H1 (cell line): ENCODE data around the gene PSKH1. TPM values are rescaled to one million over a fixed set of nuclear protein-coding genes. Genes with fewer than 3 reads are reported as not detected.

ENCODE experiments used
- CTCF ChIA-PET: fragments of 300-600 bp; sonication (Branson Sonifier 250); formaldehyde crosslinking; loops from one replicate; lab custom pipeline; 2021; ENCODE audit not compliant: partially characterized antibody; lab: Charles Lee
- POLR2A ChIA-PET: fragments of 300-600 bp; sonication (Branson Sonifier 250); formaldehyde crosslinking; loops from one replicate; lab custom pipeline; 2021; ENCODE audit warnings: inconsistent platforms; ENCODE audit not compliant: partially characterized antibody; lab: Charles Lee
- DNase-seq, 2 experiments: peaks; one replicate each; pipeline versions ENCODE4 v3.0.0 to v3.0.0-alpha.2; 2010 to 2022; ENCODE audit warnings: low spot score in 2 of 2, low read depth in 1 of 2, mixed read lengths in 1 of 2
- FAIRE-seq: peaks from 2 replicates; lab custom pipeline; 2011; peaks lifted over from hg19 to GRCh38; lab: Jason Lieb, UNC
- H2AFZ ChIP-seq: 2 replicates; pipeline ENCODE4 v1.8.1; 2012; ENCODE audit warnings: low read length, inconsistent platforms
- H2AK5ac ChIP-seq: 2 replicates; pipeline ENCODE4 v1.6.1; 2013; ENCODE audit warnings: low read depth, low read length
- H2BK120ac ChIP-seq: replicated peaks from 2 replicates; pipeline ENCODE3; 2013; ENCODE audit warnings: low read depth, low read length, inconsistent platforms
- H2BK12ac ChIP-seq: 2 replicates; pipeline ENCODE4 v1.6.1; 2013; ENCODE audit warnings: low read depth, low read length
- H2BK15ac ChIP-seq: 2 replicates; pipeline ENCODE4 v1.6.1; 2013; ENCODE audit warnings: low read length
- H2BK20ac ChIP-seq: 2 replicates; pipeline ENCODE4 v1.6.1; 2013; ENCODE audit warnings: low read length
- H2BK5ac ChIP-seq: 2 replicates; pipeline ENCODE4 v1.6.1; 2013; ENCODE audit warnings: low read depth, low read length
- H3K14ac ChIP-seq: 2 replicates; pipeline ENCODE4 v1.6.1; 2013; ENCODE audit warnings: inconsistent platforms; ENCODE audit not compliant: insufficient read length
- H3K18ac ChIP-seq: 2 replicates; pipeline ENCODE4 v1.6.1; 2013; ENCODE audit warnings: low read length; ENCODE audit errors: extremely low read depth
- H3K23ac ChIP-seq: 2 replicates; pipeline ENCODE4 v1.6.1; 2013; ENCODE audit warnings: inconsistent platforms; ENCODE audit not compliant: insufficient read length
- H3K23me2 ChIP-seq: 2 replicates; pipeline ENCODE4 v1.6.1; 2013; ENCODE audit warnings: low read depth, low read length
- H3K27ac ChIP-seq: 2 replicates; pipeline ENCODE4 v1.6.1; 2011; ENCODE audit warnings: low read depth, low read length, inconsistent platforms
- H3K27me3 ChIP-seq, 4 experiments: replicated peaks in 1 of 4; 1 replicate in 1 of 4; 2 replicates in 3 of 4; pipeline versions ENCODE4 v1.6.1 to v1.8.1; 2011 to 2013; ENCODE audit warnings: low read length in 3 of 4, mild to moderate bottlenecking in 3 of 4, inconsistent platforms in 2 of 4, mixed read lengths in 2 of 4, moderate library complexity in 1 of 4; ENCODE audit not compliant: control insufficient read depth in 3 of 4, insufficient read depth in 3 of 4; ENCODE audit errors: extremely low read depth in 1 of 4
- H3K36me3 ChIP-seq, 4 experiments: 2 replicates each; pipeline versions ENCODE4 v1.6.1 to v1.8.1; 2011 to 2013; ENCODE audit warnings: mild to moderate bottlenecking in 4 of 4, low read length in 3 of 4, moderate library complexity in 2 of 4, control low read depth in 1 of 4, inconsistent platforms in 1 of 4; ENCODE audit not compliant: insufficient read depth in 4 of 4, control insufficient read depth in 2 of 4
- H3K4ac ChIP-seq: replicated peaks from 2 replicates; pipeline ENCODE3; 2013; ENCODE audit warnings: low read length, low read depth, mixed read lengths, inconsistent platforms; ENCODE audit not compliant: insufficient read length
- H3K4me1 ChIP-seq, 4 experiments: replicated peaks in 1 of 4; 1 replicate in 1 of 4; 2 replicates in 3 of 4; pipeline versions ENCODE4 v1.6.1 to v1.8.1; 2011 to 2013; ENCODE audit warnings: low read length in 3 of 4, inconsistent platforms in 2 of 4, mixed read lengths in 1 of 4; ENCODE audit not compliant: insufficient read depth in 4 of 4, control insufficient read depth in 3 of 4
- H3K4me2 ChIP-seq, 2 experiments: 2 replicates each; pipeline versions ENCODE4 v1.6.1 to v1.8.1; 2011 to 2013; ENCODE audit warnings: low read depth in 2 of 2, low read length in 2 of 2, control low read depth in 1 of 2, inconsistent platforms in 1 of 2, mild to moderate bottlenecking in 1 of 2; ENCODE audit not compliant: insufficient read depth in 1 of 2
- H3K4me3 ChIP-seq, 4 experiments: fragments of 200-600, 300-600 bp in 1 of 4; sonication (generic), shearing (Covaris generic), sonication (Bioruptor Twin) in 1 of 4; 2 replicates each; pipeline versions ENCODE4 v1.5.1 to v1.8.1; 2011 to 2016; ENCODE audit warnings: low read length in 4 of 4, low read depth in 3 of 4, control low read depth in 2 of 4, inconsistent platforms in 2 of 4, mild to moderate bottlenecking in 2 of 4, mixed read lengths in 1 of 4, moderate library complexity in 1 of 4; ENCODE audit not compliant: insufficient read depth in 2 of 4; ENCODE audit errors: extremely low read depth in 1 of 4
- H3K56ac ChIP-seq: replicated peaks from 2 replicates; pipeline ENCODE3; 2013; ENCODE audit warnings: low read depth, mild to moderate bottlenecking, mixed read lengths, low read length, inconsistent platforms; ENCODE audit not compliant: insufficient read length
- H3K79me1 ChIP-seq: 2 replicates; pipeline ENCODE4 v1.6.1; 2013; ENCODE audit warnings: low read depth, low read length, control low read depth
- H3K79me2 ChIP-seq, 2 experiments: 2 replicates each; pipeline versions ENCODE4 v1.6.1 to v1.8.1; 2012 to 2013; ENCODE audit warnings: low read length in 2 of 2, mild to moderate bottlenecking in 2 of 2, inconsistent platforms in 1 of 2; ENCODE audit not compliant: insufficient read depth in 2 of 2, control insufficient read depth in 1 of 2
- H3K9ac ChIP-seq, 4 experiments: replicated peaks in 1 of 4; 1 replicate in 1 of 4; 2 replicates in 3 of 4; pipeline versions ENCODE4 v1.6.1 to v1.8.1; 2011 to 2013; ENCODE audit warnings: low read depth in 3 of 4, low read length in 3 of 4, control low read depth in 2 of 4, mild to moderate bottlenecking in 2 of 4, moderate library complexity in 2 of 4, inconsistent platforms in 1 of 4; ENCODE audit errors: extremely low read depth in 1 of 4
- H3K9me3 ChIP-seq, 2 experiments: 2 replicates each; pipeline versions ENCODE4 v1.6.1 to v1.8.1; 2012 to 2013; ENCODE audit warnings: mild to moderate bottlenecking in 2 of 2, moderate library complexity in 2 of 2, control low read depth in 1 of 2, inconsistent platforms in 1 of 2, low read depth in 1 of 2, low read length in 1 of 2, mixed read lengths in 1 of 2; ENCODE audit not compliant: insufficient read depth in 2 of 2
- H4K20me1 ChIP-seq, 2 experiments: replicated peaks in 1 of 2; 2 replicates each; pipeline versions ENCODE3 to v1.8.1; 2011 to 2013; ENCODE audit warnings: inconsistent platforms in 2 of 2, low read length in 2 of 2, mild to moderate bottlenecking in 1 of 2; ENCODE audit not compliant: insufficient read depth in 2 of 2, control insufficient read depth in 1 of 2
- H4K5ac ChIP-seq: 2 replicates; pipeline ENCODE4 v1.6.1; 2013; ENCODE audit warnings: low read length, low read depth, mixed read lengths, inconsistent platforms; ENCODE audit not compliant: insufficient read length
- H4K8ac ChIP-seq: 2 replicates; pipeline ENCODE4 v1.8.0; 2013; ENCODE audit warnings: mild to moderate bottlenecking, moderate library complexity, low read length, inconsistent platforms; ENCODE audit not compliant: insufficient read depth; ENCODE audit errors: extremely low read depth
- H4K91ac ChIP-seq: replicated peaks from 2 replicates; pipeline ENCODE3; 2013; ENCODE audit warnings: low read length, mixed read lengths, inconsistent platforms; ENCODE audit not compliant: insufficient read length
- BACH1 ChIP-seq: IDR thresholded peaks from 2 replicates; pipeline ENCODE4 v1.6.1; 2012; ENCODE audit warnings: low read length, improper control_type of control experiment
- EGR1 ChIP-seq: IDR thresholded peaks from 2 replicates; pipeline ENCODE4 v1.6.1; 2011; ENCODE audit warnings: low read depth, low read length, borderline replicate concordance
- EP300 ChIP-seq, 2 experiments: IDR thresholded peaks; 1 replicate in 1 of 2; 2 replicates in 1 of 2; pipeline ENCODE4 v1.6.1; 2011 to 2012; ENCODE audit warnings: low read depth in 2 of 2, low read length in 2 of 2, mild to moderate bottlenecking in 2 of 2, borderline replicate concordance in 1 of 2, inconsistent platforms in 1 of 2, moderate library complexity in 1 of 2
- HDAC2 ChIP-seq, 2 experiments: fragments of 300-600 bp in 1 of 2; sonication (generic) in 1 of 2; IDR thresholded peaks; 2 replicates each; pipeline ENCODE4 v1.6.1; 2011 to 2012; ENCODE audit warnings: low read depth in 2 of 2, low read length in 2 of 2, mild to moderate bottlenecking in 2 of 2, moderate library complexity in 2 of 2, borderline replicate concordance in 1 of 2, inconsistent platforms in 1 of 2
- HDAC6 ChIP-seq: IDR thresholded peaks from one replicate; pipeline ENCODE4 v1.7.1; 2012; ENCODE audit warnings: low read depth, mild to moderate bottlenecking, inconsistent platforms, low read length, moderate library complexity
- NRF1 ChIP-seq: IDR thresholded peaks from 2 replicates; pipeline ENCODE4 v1.6.1; 2011; ENCODE audit warnings: mild to moderate bottlenecking, low read depth, low read length, improper control_type of control experiment
- POLR2AphosphoS5 ChIP-seq: IDR thresholded peaks from 2 replicates; pipeline ENCODE4 v1.6.1; 2011; ENCODE audit warnings: low read depth, low read length
- RXRA ChIP-seq: IDR thresholded peaks from 2 replicates; pipeline ENCODE4 v1.6.1; 2011; ENCODE audit warnings: low read depth, mild to moderate bottlenecking, low read length, moderate library complexity; ENCODE audit not compliant: insufficient read depth
- SIN3A ChIP-seq, 2 experiments: IDR thresholded peaks in 1 of 2; conservative IDR thresholded peaks in 1 of 2; 2 replicates each; pipeline ENCODE4 v1.6.1; 2011 to 2012; ENCODE audit warnings: low read length in 2 of 2, improper control_type of control experiment in 1 of 2, low read depth in 1 of 2, mild to moderate bottlenecking in 1 of 2
- SP4 ChIP-seq: IDR thresholded peaks from 2 replicates; pipeline ENCODE4 v1.6.1; 2012; ENCODE audit warnings: low read length, inconsistent platforms
- SUZ12 ChIP-seq: fragments of 200-600 bp; sonication (generic); IDR thresholded peaks from 2 replicates; pipeline ENCODE4 v1.6.1; 2012; ENCODE audit warnings: mild to moderate bottlenecking, inconsistent platforms, low read length, moderate library complexity, mixed read lengths
- WGBS, 2 experiments: shearing (Covaris generic) in 1 of 2; methylation state at CpG; one replicate each; pipeline versions ENCODE4 v1.1.6 to v1.1.7; 2013 to 2015; ENCODE audit warnings: low lambda C conversion rate in 2 of 2, mixed read lengths in 2 of 2, inconsistent platforms in 1 of 2, low coverage in 1 of 2, missing lambda C conversion rate in 1 of 2; ENCODE audit not compliant: insufficient replicate concordance in 2 of 2, insufficient coverage in 1 of 2, insufficient read length in 1 of 2; ENCODE audit errors: extremely low coverage in 1 of 2, missing lambda C conversion rate in 1 of 2; 5-methylcytosine and 5-hydroxymethylcytosine counted together
- polyA plus RNA-seq, 7 experiments: library from polyadenylated mRNA; depleted of rRNA in 3 of 7; stranded (reverse) in 5 of 7; unstranded in 2 of 7; fragments of >200 nt in 5 of 7; fragments of 200-250 nt in 2 of 7; gene quantifications; 1 replicate in 5 of 7; 2 replicates in 1 of 7; 4 replicates in 1 of 7; pipeline versions ENCODE4 v1.2.1 to v1.2.3, GENCODE V29; 2011 to 2013; ENCODE audit warnings: missing spikeins in 2 of 7, mixed read lengths in 2 of 7
- total RNA-seq: library from RNA; stranded (reverse); fragmentation: NEBNext Ultra II Directional; extraction: Animal tissue kit (Norgen Biotek cat#: 25700); gene quantifications from 2 replicates; pipeline ENCODE4 v1.2.1, GENCODE V29; 2021

PSKH1 gene
- total and polyA plus RNA-seq, 2 of the 8 experiments (the other 6 are each of a cell fraction or from before 2014, with no cell fraction given) = 24.8 to 51.0 TPM

DNA sequence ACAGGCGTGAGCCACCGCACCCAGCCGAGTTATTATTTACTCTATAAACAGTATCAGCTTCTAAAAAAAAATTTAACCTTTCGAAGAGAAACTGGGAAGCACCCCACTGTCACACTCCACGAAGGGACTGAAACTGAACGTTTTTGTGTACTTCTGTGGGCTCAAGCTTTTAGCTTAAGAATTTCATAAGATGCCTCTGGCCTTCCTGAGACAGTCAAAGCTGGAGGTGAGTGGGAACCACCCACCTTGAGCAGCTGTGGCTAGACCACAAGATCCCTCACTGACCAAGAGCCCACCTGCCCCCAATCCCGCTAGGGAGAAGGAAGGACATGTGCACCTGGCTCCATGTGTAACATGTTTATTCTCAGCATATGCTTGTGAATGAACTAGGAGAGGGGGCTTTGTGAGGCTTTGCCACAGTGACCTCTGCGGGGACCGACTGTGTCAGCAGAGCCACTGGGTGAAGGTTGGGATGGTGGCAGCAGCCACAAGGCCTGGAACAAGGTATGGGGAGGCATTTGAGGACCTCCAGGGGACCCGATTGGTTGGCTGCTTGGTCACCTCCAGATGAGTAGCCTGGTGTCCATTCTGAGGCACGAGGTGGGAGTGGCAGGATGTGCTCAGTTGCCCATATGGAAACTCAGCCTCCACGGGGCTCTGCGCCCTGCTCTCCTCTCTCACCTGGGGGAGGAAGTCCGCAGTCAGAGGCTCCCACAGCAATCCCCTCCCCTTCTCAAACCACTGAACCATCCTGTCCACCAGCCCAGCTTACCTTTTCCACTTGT lies 82.5 kb downstream of the PSKH1 start:
- H4K91ac ChIP-seq = no peak overlapping the region
- no peak overlapping the region for H2BK15ac ChIP-seq
- ChIA-PET POLR2A (interaction anchor here (0.8 to 1.4 kb wide), 2 partner anchors 30 to 109 kb away, joined by 3 to 5 read pairs; partner anchors contain the start of gene NFATC3), CTCF (interaction anchor here (0.9 to 2.7 kb wide), 4 partner anchors 8 to 305 kb away, joined by 3 to 10 read pairs (median 3); no protein-coding TSS in a partner anchor)
- no peaks in the 10 kb centered on the region for H3K79me2 ChIP-seq
- H3K36me3 ChIP-seq = no peaks in the 10 kb centered on the region; a peak in 1 of 8 replicates
- H4K5ac ChIP-seq = no peak overlapping the region
- no peaks in the 10 kb centered on the region for H3K79me1 ChIP-seq
- no peak overlapping the region for H3K27ac ChIP-seq
- H2BK20ac ChIP-seq = no peak overlapping the region
- no peak overlapping the region for H3K4me3 ChIP-seq
- H2BK5ac ChIP-seq = no peak overlapping the region
- H3K56ac ChIP-seq = no peak overlapping the region
- no peak for FAIRE-seq
- no peaks in the 10 kb centered on the region for H3K9me3 ChIP-seq
- H3K9ac ChIP-seq = no peak overlapping the region
- H2AFZ ChIP-seq = no peak overlapping the region
- H4K8ac ChIP-seq = no peak overlapping the region
- H2BK120ac ChIP-seq = no peak overlapping the region
- DNase-seq = no peak
- H2BK12ac ChIP-seq = no peak overlapping the region
- H3K14ac ChIP-seq = no peak overlapping the region
- H3K27me3 ChIP-seq = no peaks in the 10 kb centered on the region; a peak in 1 of 7 replicates
- peaks cover 0 to 4% (median 0%) of the 10 kb centered on the region in 4 experiments; a peak in 3 of 7 replicates for H3K4me1 ChIP-seq
- no peaks in the 10 kb centered on the region for H3K23me2 ChIP-seq
- no peak overlapping the region for H3K23ac ChIP-seq
- no peak overlapping the region for H2AK5ac ChIP-seq
- H3K4ac ChIP-seq = no peak overlapping the region
- no peak overlapping the region for H3K18ac ChIP-seq
- WGBS, 2 experiments = 88% methylated on average over 14 of the region's 14 CpGs; no CpG with 5 or more reads in 1 of the 2 experiments
- no peaks in the 10 kb centered on the region for H4K20me1 ChIP-seq
- H3K4me2 ChIP-seq = no peak overlapping the region
- TF ChIP-seq EGR1 = no peak
- no peak for TF ChIP-seq HDAC6
- TF ChIP-seq SIN3A (conservative IDR thresholded peaks at IDR 0.05 in 1 of 2, IDR thresholded peaks at IDR 0.05 in 1 of 2; ENCODE audit: low read depth in 1 of 2, low read length in 2 of 2) = no peak
- TF ChIP-seq POLR2AphosphoS5 = no peak
- TF ChIP-seq RXRA = no peak
- no peak for TF ChIP-seq SP4
- no peak for TF ChIP-seq EP300 (IDR thresholded peaks at IDR 0.05; ENCODE audit: borderline replicate concordance in 1 of 2, low read depth in 2 of 2, low read length in 2 of 2)
- TF ChIP-seq BACH1 = no peak
- no peak for TF ChIP-seq NRF1
- TF ChIP-seq HDAC2 (IDR thresholded peaks at IDR 0.05; ENCODE audit: borderline replicate concordance in 1 of 2, low read depth in 2 of 2, low read length in 2 of 2) = no peak
- TF ChIP-seq SUZ12 = no peak
